VCaP (cell line): Measurements from ENCODE around the gene TREM2.

Experiments
- H3K27ac ChIP-seq: fragments of 450-650 bp; 2 replicates; pipeline ENCODE4 v1.5.1; 2017
- CTCF ChIP-seq: fragments of 450-650 bp; conservative IDR thresholded peaks from 2 replicates; pipeline ENCODE4 v1.5.1; 2017; ENCODE audit warnings: mild to moderate bottlenecking, moderate library complexity

The TREM2 gene

GRCh38 chr6:41162687-41163418, at the start of gene TREM2:
TSS of gene TREM2 (minus strand) at chr6:41163116. CDS start at chr6:41163082, 34 bp downstream.
- no peak within 1 kb of the TSS for H3K27ac ChIP-seq
- no peak for TF ChIP-seq CTCF

- no peak for TF ChIP-seq CTCF
- H3K27ac ChIP-seq: no peak overlapping the region
Observed at GRCh38 chr6:41209547-41210320, 46.8 kb upstream of the TREM2 start.

GRCh38 chr6:41208439-41209106, 45.7 kb upstream of the TREM2 start:
- TF ChIP-seq CTCF: no peak
- no peak overlapping the region for H3K27ac ChIP-seq

- no peak for TF ChIP-seq CTCF
- no peak overlapping the region for H3K27ac ChIP-seq
Observed at GRCh38 chr6:41204156-41204555, 41.2 kb upstream of the TREM2 start.

- H3K27ac ChIP-seq: no peak overlapping the region
Observed at GRCh38 chr6:41201764-41202173, 38.9 kb upstream of the TREM2 start.

GRCh38 chr6:41200901-41201763, 38.2 kb upstream of the TREM2 start, which contains the start of gene TREML2:
TSS of gene TREML2 (minus strand) at chr6:41201149. CDS start at chr6:41201008, 141 bp downstream.
- TF ChIP-seq CTCF: no peak
- H3K27ac ChIP-seq: no peak within 1 kb of the TSS

More at GRCh38 chr6:41201764-41202173, 38.9 kb upstream of the TREM2 start:
- TF ChIP-seq CTCF: no peak
